ENCODE measurements around the gene MON1A.

DNA sequence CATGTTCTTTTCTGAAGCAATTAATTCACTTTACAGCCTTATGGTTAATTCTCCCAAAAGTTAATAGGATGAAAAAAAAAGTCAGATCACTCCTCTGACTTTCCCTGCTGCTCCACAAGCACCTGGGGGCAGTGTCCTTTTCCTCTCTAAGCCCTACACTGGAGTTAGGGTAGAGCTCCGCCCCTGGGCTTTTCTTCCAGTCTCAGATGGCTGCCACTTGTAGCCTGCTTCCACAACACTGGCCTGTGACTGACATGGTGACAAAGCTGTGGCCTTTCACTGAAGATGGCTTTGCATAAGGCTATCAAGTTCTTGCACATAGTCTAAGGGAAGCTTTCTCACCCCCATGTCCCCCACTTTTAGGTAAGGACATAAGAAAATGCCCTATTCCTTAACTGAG lies 1.3 kb upstream of the MON1A start:
- no peak for TF ChIP-seq GABPA (IDR thresholded peaks at IDR 0.05 in 1 of 2, conservative IDR thresholded peaks at IDR 0.05 in 1 of 2)
- no peak for TF ChIP-seq RAD21 (IDR thresholded peaks at IDR 0.05)
- TF ChIP-seq CTCF (IDR thresholded peaks at IDR 0.05; ENCODE audit: low read depth, low read length, missing input control): no peak
- TF ChIP-seq ZBTB33 (IDR thresholded peaks at IDR 0.05): no peak
- TF ChIP-seq, protein P1, sequence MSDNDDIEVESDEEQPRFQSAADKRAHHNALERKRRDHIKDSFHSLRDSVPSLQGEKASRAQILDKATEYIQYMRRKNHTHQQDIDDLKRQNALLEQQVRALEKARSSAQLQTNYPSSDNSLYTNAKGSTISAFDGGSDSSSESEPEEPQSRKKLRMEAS (IDR thresholded peaks at IDR 0.05): no peak
- no peak for TF ChIP-seq FOXA2 (IDR thresholded peaks at IDR 0.05)
- no peak for TF ChIP-seq YY1 (IDR thresholded peaks at IDR 0.05)
- TF ChIP-seq NR2F2 (IDR thresholded peaks at IDR 0.05): no peak
- no peak for TF ChIP-seq ATF3 (IDR thresholded peaks at IDR 0.05)
- no peak for TF ChIP-seq TAF1 (conservative IDR thresholded peaks at IDR 0.05)
- TF ChIP-seq FOXA1 (IDR thresholded peaks at IDR 0.05): no peak

Data from liver (tissue), 3 donors.